Uterus (tissue), 4 donors: Measurements from ENCODE around the gene PKM. TPM values are rescaled to one million over a fixed set of nuclear protein-coding genes. Genes with fewer than 3 reads are reported as not detected.

ENCODE experiments used
- DNase-seq, 2 donors: peaks; one replicate each; pipeline ENCODE4 v3.0.0-alpha.2; 2019 to 2020
- H3K27ac ChIP-seq, 2 donors: fragments of 200-600 bp; sonication (generic); 1 replicate in 1 of 2; 2 replicates in 1 of 2; pipeline ENCODE4 v1.5.1; 2016 to 2018
- H3K27me3 ChIP-seq, 2 donors: fragments of 200-600 bp; sonication (generic); one replicate each; pipeline ENCODE4 v1.5.1; 2018 to 2019; ENCODE audit warnings: control low read depth in 1 of 2
- H3K36me3 ChIP-seq, 2 donors: fragments of 200-600 bp; sonication (generic); one replicate each; pipeline ENCODE4 v1.5.1; 2019; ENCODE audit warnings: control low read depth in 1 of 2
- H3K4me1 ChIP-seq, 2 donors: fragments of 200-600 bp; sonication (generic); one replicate each; pipeline ENCODE4 v1.5.1; 2018 to 2019; ENCODE audit warnings: control low read depth in 1 of 2
- H3K4me3 ChIP-seq, 2 donors: fragments of 200-600 bp; sonication (generic); 1 replicate in 1 of 2; 2 replicates in 1 of 2; pipeline ENCODE4 v1.5.1; 2018 to 2019; ENCODE audit warnings: mild to moderate bottlenecking in 1 of 2
- H3K9me3 ChIP-seq, 2 donors: fragments of 200-600 bp; sonication (generic); one replicate each; pipeline ENCODE4 v1.5.1; 2019; ENCODE audit warnings: control low read depth in 1 of 2
- POLR2A ChIP-seq, 2 donors: fragments of 450-650 bp; IDR thresholded peaks; one replicate each; pipeline ENCODE4 v1.6.1; 2016; ENCODE audit warnings: antibody characterized with exemption in 2 of 2, mild to moderate bottlenecking in 1 of 2, moderate library complexity in 1 of 2
- intact Hi-C: fragments of 100-400 bp; cut with DNase I; formaldehyde crosslinking; loops from one replicate; pipeline ENCODE4 v1.15.1; 2023; ENCODE audit warnings: low total_unique reads
- total RNA-seq, 4 donors: library from RNA; depleted of rRNA in 3 of 4; stranded (reverse); fragments of >200 nt in 3 of 4; gene quantifications; one replicate each; pipeline versions ENCODE4 v1.1.0 to v1.2.4, GENCODE V29; 2014 to 2023
- TF ChIP-seq, protein P1 (sequence below), 4 experiments: fragments of 200-600 bp in 2 of 4; fragments of 450-650 bp in 2 of 4; sonication (generic) in 2 of 4; IDR thresholded peaks; one replicate each; pipeline ENCODE4 v1.5.1; 2016 to 2019; ENCODE audit warnings: antibody characterized with exemption in 4 of 4, mild to moderate bottlenecking in 2 of 4, moderate library complexity in 1 of 4
- donor health status: DM: yes; HTN: yes; CAD: no.

Gene PKM
- total RNA-seq, 4 donors from 2014 or later = 101 to 443 (median 191) TPM

DNA sequence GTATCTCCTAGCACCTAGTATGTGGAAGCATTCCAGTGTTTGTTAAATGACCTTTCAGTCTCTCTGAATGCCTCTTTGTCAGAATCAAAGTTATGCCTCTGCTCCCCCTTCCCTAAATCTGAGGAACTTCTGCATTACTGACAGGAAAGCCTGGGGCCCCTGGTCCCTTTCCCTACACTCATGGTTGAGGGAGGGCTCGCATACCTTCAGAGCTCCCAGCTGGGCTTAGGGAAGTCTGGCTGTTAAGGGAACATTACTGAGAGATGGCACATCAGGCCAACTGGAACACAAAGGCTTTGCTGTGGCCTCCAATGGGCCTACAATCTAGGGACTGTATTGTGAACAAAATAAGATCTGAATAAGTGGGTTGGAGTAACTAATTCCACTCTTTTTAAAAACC is 10.3 kb downstream of the PKM start:
- Histone ChIP-seq H3K36me3 (no peaks in the 10 kb centered on the region), H3K4me3 (no peak overlapping the region), H3K27me3 (no peaks in the 10 kb centered on the region), H3K27ac (no peak overlapping the region), H3K9me3 (no peaks in the 10 kb centered on the region), H3K4me1 (no peaks in the 10 kb centered on the region)
- DNase-seq = no peak
- intact Hi-C loops = no loop called here
- TF ChIP-seq, protein P1, sequence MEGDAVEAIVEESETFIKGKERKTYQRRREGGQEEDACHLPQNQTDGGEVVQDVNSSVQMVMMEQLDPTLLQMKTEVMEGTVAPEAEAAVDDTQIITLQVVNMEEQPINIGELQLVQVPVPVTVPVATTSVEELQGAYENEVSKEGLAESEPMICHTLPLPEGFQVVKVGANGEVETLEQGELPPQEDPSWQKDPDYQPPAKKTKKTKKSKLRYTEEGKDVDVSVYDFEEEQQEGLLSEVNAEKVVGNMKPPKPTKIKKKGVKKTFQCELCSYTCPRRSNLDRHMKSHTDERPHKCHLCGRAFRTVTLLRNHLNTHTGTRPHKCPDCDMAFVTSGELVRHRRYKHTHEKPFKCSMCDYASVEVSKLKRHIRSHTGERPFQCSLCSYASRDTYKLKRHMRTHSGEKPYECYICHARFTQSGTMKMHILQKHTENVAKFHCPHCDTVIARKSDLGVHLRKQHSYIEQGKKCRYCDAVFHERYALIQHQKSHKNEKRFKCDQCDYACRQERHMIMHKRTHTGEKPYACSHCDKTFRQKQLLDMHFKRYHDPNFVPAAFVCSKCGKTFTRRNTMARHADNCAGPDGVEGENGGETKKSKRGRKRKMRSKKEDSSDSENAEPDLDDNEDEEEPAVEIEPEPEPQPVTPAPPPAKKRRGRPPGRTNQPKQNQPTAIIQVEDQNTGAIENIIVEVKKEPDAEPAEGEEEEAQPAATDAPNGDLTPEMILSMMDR (IDR thresholded peaks at IDR 0.05) = no peak
- no peak for TF ChIP-seq POLR2A (IDR thresholded peaks at IDR 0.05)

DNA sequence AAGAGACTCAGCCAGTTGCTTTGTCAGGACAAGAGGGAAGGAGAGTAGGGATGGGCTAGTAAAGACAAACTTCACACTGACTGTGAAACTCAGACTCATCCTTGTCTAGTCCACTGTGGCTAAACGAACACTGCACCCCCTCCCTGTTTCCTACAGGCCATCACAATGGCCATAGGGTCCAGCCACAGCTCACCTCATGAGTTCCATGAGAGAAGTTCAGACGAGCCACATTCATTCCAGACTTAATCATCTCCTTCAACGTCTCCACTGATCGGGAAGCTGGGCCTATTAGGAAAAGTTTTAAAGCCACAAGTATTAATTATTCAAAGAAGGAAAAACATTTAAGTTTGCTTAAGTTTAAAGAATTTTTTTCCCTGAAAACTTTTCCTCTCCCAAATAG is 13.8 kb downstream of the PKM start:
- Histone ChIP-seq H3K36me3 (no peaks in the 10 kb centered on the region), H3K27ac (no peak overlapping the region), H3K9me3 (no peaks in the 10 kb centered on the region), H3K27me3 (no peaks in the 10 kb centered on the region), H3K4me3 (no peak overlapping the region), H3K4me1 (no peaks in the 10 kb centered on the region)
- intact Hi-C loops = no loop called here
- TF ChIP-seq, protein P1 (IDR thresholded peaks at IDR 0.05) = no peak
- TF ChIP-seq POLR2A (IDR thresholded peaks at IDR 0.05) = no peak
- DNase-seq = no peak

DNA sequence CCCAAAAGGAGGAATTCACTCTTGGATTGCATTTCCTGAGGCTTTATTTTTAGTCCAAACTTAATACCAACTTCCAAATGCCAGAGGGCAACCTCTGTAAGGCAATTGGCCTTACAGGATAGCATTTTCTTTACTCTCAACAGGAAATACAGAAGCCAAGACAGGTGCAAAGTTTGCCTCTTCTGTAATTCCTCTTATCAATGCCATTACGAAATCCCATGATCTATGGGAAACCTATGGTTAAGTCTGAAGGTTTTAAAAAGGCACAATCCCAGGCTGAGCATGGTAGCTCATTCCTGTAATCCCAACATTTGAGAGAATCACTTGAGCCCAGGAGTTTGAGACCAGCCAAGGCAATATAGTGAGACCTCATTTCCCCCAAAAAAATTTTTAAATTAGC is 14.9 kb downstream of the PKM start:
- intact Hi-C loops = no loop called here
- no peaks in the 10 kb centered on the region for H3K9me3 ChIP-seq
- H3K4me1 ChIP-seq = no peaks in the 10 kb centered on the region
- DNase-seq = no peak
- H3K27me3 ChIP-seq = no peaks in the 10 kb centered on the region
- no peak overlapping the region for H3K27ac ChIP-seq
- no peak overlapping the region for H3K4me3 ChIP-seq
- TF ChIP-seq, protein P1 (IDR thresholded peaks at IDR 0.05) = no peak
- no peak for TF ChIP-seq POLR2A (IDR thresholded peaks at IDR 0.05)
- no peaks in the 10 kb centered on the region for H3K36me3 ChIP-seq

DNA sequence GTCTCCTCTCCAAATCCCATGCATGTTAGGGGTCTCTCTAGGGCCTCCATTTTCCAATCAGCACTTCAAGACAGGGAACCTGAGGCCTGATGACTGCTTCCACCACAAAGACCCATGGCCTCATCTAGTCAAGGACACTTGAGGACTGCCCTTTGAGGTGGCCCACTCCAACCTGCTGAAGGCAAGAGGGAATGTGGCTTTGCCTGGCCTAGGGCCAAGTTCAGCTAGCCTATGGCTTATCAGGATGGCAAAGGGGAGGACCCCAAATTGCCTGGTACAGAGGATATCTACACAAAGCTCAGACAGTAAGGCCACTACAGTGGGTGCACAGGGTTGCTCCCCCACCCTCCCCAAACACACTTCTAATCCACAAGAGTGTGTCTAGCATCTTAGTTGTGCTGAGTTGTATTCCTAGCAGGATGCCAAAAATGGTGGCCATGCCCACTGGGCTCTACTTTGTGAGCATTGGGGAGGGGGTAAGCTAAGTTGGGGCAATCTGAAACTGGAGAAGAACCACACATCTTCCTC is 23.4 kb downstream of the PKM start:
- intact Hi-C loops = loop anchor here (10.0 kb wide), 1 partner anchor 67 kb away; the partner anchor contains the start of gene PARP6
- H3K36me3 ChIP-seq = no peaks in the 10 kb centered on the region

DNA sequence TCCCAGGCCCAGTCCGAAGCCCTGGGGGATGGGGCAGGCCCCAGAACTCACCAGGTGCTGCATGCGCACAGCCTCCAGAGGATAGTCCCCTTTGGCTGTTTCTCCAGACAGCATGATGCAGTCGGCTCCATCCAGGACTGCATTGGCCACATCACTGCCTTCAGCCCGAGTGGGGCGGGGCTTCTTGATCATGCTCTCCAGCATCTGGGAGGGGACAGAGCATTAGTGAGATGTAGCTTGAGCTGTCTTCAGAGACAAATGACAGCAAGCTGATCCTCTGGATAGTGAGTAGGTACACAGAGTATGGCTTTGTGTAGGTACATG is 24.4 kb downstream of the PKM start:
- no peak overlapping the region for H3K4me3 ChIP-seq
- H3K4me1 ChIP-seq = no peaks in the 10 kb centered on the region
- DNase-seq = no peak
- intact Hi-C loops = loop anchor here (10.0 kb wide), 1 partner anchor 68 kb away; the partner anchor contains the start of gene PARP6
- no peak overlapping the region for H3K27ac ChIP-seq
- no peaks in the 10 kb centered on the region for H3K9me3 ChIP-seq
- no peaks in the 10 kb centered on the region for H3K36me3 ChIP-seq
- no peak for TF ChIP-seq POLR2A (IDR thresholded peaks at IDR 0.05)
- TF ChIP-seq, protein P1 (IDR thresholded peaks at IDR 0.05) = no peak
- no peaks in the 10 kb centered on the region for H3K27me3 ChIP-seq

More for the DNA sequence above, 23.4 kb downstream of the PKM start:
- no peak for DNase-seq
- H3K4me3 ChIP-seq = no peak overlapping the region
- H3K27ac ChIP-seq = no peak overlapping the region
- TF ChIP-seq, protein P1 (IDR thresholded peaks at IDR 0.05) = no peak
- no peak for TF ChIP-seq POLR2A (IDR thresholded peaks at IDR 0.05)
- H3K27me3 ChIP-seq = no peaks in the 10 kb centered on the region
- no peaks in the 10 kb centered on the region for H3K9me3 ChIP-seq
- no peaks in the 10 kb centered on the region for H3K4me1 ChIP-seq
